PC-9 (cell line): Measurements from ENCODE around the gene GPR89A.
"Not testable (repeated sequence)": the region's sequence is repeated elsewhere in the genome, so short reads cannot be mapped to it uniquely, and the experiment has no call there.

Source experiments
- CTCF ChIP-seq: fragments of 200-600 bp; sonication (generic); conservative IDR thresholded peaks from 2 replicates; pipeline ENCODE4 v1.6.1; 2017; ENCODE audit warnings: mixed run types, antibody characterized with exemption, mild to moderate bottlenecking, moderate library complexity
- EZH2 ChIP-seq: fragments of 200-600 bp; sonication (generic); IDR thresholded peaks from 2 replicates; pipeline ENCODE4 v1.8.0; 2017; ENCODE audit warnings: antibody characterized with exemption, low read depth

DNA sequence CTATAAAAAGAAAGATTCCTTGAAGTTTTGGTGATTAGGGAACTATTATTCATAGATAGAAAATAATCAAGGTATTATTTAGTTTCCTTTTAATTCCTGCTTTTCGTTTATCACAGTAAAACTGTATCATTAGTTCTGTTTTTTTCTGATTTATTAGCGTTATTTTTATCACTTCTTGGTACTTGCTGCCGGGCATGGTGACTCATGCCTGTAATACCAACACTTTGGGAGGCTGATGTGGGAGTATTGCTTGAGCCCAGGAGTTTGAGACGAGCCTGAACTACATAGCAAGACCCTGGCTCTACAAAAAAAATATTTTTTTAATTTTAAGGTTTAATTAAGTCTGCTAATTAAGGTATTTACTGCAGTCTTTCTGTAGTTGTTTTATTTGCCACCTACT is 57.2 kb downstream of the GPR89A start:
- TF ChIP-seq CTCF, EZH2: not testable (repeated sequence)
